Stromal cell of bone marrow (primary cell): ENCODE measurements around the gene ADGRG4.

Experiments used
- DNase-seq: peaks from one replicate; pipeline ENCODE4 v3.0.0-alpha.2; 2012; ENCODE audit warnings: low read depth

ADGRG4 gene

DNA sequence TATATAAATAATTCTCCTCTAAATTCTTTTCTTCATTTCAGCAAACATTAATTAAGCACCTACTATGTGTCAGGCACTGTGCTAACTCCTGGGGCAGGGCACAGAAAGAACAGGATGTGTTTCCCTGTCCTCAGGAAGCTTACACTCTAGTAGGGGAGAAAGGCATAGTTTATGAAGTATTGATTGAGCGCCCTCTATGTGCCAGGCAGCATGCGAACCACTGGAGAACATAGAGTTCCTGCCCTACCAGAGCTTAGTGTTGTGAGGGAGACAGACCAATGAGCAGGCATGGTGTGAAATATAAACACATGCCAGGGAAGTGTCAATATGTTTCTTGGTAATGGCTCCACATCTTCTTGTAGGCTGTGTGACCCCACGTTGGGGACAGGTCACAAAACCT, 3.7 kb downstream of the ADGRG4 start:
- no peak for DNase-seq

DNA sequence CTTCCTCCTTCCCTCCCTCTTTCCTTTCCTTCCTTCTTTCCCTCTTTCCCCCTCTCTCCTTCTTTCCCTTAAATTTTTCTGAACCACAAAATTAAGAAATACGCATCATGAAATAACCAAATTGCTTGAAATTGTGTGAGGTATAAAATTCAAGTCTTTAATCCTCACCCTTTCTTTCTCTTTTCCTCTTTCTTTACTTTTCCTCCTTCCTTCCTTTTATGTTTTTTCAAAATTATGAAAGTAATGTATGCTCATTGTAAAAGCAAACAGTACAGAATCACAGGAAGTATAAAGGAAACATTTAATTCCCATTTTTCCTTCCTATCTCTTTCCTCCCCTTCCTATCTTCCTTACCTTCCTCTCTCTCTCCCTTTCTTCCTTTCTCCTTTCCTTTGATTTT, 5.4 kb downstream of the ADGRG4 start:
- no peak for DNase-seq

DNA sequence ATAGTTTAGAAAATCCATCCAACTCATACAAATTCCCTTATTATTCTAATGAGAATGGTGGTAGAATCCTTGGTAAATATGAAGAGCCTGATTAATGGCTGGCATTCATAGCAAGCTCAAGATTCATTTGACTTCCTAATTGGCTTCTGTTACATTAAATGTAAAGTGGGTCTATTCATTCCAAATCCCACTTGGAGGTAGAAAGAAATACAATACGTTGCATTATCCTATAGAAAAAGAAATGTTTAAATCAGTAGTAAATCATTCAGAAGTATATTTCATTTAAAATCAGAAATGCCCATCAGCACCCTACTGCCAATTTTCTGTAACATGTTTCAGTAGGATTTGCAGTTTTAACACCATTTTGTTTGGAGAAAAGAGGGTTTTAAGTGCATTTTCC, 6.7 kb downstream of the ADGRG4 start:
- no peak for DNase-seq

DNA sequence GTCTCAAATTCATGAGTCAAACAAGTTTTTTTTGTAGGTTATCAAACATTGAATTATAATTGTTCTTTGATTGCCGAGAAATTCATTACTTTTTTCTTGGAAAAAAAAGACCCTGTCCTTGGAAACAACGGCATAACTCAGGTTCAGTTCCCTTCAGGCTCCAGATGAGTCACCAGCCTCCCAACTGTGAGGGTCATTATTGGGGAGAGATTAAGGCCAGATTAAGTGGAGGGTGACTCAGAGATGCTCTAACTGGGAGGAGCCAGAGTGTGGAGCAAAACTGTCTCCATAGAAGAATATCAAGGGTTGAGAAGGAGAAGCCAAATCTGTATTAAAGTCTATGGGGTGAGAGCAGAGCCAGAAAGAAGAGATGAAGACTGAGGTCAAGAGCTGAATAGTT, 9.6 kb downstream of the ADGRG4 start:
- no peak for DNase-seq

DNA sequence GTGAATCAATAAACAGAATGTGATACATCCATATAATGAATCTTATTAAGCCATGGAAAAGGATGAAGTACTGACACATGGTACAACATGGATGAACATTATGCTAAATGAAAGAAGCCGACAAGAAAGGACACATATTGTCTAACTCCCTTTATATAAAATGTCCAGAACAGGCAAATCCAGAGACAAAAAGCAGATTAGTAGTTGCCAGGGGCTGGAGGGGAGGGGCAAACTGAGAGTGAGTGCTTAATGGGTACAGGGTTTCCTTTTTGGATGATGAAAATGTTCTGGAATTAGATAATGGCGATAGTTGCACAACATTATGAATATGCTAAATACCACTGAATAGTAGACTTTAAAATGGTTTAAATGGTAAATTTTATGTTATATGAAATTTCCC, 17.4 kb downstream of the ADGRG4 start:
- DNase-seq = no peak

DNA sequence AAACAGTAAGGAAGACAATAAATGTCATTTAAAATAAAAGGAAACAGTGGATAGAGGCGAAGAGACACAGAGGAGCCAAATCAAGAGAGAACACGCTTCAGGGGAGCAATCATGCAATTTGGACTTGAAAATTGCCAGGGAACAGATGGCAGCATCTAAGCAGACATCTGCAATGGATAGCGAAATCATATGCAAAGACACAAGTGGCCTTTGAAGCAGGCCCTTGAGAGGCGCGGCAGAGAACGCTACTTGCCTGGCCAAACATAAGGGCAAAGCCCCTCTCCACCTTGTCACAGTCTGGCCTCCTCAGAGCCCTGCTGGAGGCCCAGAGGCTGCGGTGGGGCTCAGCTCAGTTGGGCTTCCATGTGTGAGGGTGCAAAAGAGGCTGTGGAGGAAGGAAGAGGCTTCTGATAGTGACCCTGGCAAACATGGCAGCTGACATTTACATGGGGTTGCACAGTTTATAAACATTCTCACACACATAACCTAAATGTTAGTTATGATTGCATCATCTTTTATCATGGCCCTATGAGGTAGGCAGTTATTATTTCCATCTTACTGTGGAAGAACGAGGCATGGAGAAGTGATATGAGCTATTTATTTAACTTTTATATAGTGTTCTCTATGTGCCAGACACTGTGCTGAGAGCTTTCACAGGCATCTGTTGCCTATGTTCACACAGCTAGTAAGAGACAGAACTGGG, 18.3 kb downstream of the ADGRG4 start:
- no peak for DNase-seq

DNA sequence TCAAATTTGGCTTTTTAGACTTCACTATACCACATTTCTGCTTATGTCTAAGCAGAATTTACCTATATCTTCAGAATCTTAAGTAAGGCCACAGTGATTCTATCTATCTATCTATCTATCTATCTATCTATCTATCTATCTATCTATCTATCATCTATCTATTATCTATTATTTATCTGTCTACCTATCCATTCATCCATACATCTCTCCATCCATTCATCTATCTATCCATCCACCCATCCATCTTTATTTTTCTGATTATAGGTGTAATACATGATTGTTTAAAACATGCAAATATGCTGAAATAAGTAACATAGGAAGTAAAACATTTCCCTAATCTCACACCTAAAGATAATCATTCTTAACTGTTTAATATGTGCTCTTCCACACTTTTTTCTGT, 18.8 kb downstream of the ADGRG4 start:
- no peak for DNase-seq

DNA sequence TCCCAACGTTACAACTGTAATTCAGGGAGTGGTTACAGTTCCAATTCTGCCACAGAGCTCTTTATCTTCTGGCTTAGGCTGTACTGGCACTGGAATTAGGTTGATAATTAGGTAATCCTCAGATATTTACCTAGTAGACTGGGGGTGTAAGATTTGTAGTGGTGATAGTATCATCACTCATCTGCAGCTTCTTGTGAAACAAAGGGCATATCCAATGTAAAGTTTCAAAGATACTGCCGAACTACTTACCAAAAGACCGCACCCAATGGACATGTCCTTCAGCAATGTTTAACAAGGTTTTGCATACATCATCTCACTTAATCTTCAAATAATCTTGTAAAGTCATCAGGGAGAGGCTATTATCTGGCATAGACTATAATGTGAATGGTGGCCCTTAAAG, 20.8 kb downstream of the ADGRG4 start:
- DNase-seq = no peak

DNA sequence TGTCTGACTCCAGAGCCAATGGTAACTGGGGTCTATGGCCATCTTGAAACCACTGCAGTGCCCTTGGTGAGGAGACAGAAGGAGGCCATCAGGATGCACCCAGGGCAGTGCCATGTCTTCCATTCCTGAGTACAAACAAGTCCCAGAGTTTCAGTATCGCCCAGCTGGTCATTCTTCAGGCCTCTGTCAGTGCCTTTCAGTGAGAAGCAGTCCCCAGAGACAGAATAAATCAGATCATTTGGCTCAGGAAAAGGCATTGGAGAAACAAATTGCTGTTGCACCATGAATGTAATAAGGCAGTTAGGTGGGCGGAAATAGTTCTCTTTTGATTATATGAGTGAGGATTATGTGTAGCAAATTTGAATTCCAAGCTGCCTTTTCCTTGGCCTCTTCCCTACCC, 21.3 kb downstream of the ADGRG4 start:
- DNase-seq = no peak

DNA sequence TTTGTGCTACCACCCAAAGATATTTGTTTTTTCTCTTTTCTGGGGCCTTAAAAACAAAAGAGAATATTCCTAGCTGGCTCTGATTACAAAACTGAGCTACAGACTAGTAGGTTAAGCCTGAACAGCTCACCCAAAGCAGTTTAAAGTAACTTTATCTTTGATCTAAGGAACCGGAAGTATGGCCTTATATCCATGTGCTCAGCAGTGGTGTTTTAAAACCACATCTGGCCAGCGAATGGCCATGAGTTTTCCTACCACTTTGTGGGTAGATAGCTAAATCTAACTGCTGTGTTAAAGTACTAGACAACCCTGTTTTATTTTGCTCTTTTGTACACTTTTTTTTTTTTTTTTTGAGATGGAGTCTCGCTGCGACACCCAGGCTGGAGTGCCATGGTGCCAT, 24.6 kb downstream of the ADGRG4 start:
- no peak for DNase-seq

DNA sequence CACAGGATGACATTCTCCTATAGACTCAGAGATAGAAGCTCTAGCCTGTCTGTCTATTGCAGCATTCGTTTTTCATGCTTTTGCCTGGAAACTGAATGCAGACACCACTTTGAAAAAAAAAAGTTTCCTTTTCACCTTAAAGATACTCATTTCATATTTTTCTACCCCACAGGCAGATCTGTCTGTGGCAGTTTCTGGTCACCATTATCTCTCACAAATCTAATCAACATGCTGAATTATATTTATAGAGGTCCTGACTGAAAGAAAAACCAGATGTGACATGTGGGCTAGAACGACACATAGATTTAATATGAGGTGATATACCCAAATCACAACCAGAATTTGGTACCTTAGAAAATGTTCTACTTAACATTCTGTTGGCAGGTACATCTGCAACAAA, 28.2 kb downstream of the ADGRG4 start:
- DNase-seq = no peak

DNA sequence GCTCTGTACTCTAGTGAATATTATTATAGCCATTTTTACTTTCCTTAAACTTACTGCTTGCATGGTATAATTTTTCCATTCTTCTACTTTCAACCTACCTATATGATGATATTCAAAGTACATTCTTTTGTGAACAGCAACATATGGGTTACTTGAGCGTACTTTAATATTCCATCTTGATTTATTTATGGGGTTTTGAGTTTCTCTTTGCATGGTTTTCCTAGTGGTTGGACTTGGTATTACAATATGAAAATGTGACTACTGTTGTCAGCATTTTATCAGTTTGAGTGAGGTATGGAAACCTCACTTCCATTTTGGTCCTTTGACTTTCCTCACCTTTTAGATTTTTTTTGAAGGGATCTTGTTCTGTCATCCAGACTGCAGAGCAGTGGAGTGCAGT, 35.9 kb downstream of the ADGRG4 start:
- DNase-seq = no peak

DNA sequence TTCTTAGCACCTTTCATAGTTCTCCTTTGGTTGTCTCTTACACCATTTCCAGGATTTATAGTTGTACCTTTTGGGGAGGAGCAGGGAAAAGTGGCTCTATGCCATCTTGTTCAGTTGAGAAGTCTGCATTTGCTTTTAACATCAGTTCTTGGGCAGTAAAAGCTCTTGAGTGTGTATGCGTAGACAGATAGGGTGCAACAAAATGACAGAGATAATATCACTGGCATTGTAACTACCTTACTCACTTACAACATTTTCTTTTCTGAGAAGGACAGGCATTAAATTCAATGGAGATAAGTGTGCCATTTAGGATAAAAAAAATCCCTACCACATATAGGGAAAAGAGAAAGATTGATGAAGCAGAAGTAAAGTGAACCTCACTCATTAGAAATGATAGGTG, 38.9 kb downstream of the ADGRG4 start:
- DNase-seq = no peak

DNA sequence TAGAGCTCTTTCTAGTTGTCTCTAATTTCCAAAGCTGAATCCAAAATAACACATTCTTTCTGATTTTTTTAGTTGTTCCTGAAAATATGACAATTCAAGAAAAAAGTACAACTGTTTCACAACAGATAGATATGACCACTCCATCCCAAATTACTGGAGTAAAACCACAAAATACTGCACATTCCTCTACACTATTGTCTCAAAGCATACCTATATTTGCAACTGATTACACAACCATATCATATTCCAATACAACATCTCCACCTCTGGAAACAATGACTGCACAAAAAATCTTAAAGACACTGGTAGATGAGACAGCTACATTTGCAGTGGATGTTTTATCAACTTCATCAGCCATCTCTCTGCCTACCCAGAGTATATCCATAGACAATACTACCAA, 43.6 kb downstream of the ADGRG4 start:
- no peak for DNase-seq

DNA sequence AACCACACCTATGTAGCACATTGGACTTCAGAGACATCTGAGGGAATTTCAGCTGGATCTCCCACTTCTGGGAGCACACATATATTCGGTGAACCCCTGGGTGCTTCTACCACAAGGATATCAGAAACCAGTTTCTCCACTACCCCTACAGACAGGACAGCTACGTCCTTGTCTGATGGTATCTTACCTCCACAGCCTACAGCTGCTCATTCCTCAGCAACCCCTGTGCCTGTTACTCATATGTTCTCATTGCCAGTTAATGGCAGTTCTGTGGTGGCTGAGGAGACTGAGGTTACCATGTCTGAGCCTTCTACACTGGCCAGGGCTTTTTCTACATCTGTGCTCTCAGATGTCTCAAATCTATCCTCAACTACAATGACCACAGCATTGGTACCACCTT, 45.7 kb downstream of the ADGRG4 start:
- no peak for DNase-seq

DNA sequence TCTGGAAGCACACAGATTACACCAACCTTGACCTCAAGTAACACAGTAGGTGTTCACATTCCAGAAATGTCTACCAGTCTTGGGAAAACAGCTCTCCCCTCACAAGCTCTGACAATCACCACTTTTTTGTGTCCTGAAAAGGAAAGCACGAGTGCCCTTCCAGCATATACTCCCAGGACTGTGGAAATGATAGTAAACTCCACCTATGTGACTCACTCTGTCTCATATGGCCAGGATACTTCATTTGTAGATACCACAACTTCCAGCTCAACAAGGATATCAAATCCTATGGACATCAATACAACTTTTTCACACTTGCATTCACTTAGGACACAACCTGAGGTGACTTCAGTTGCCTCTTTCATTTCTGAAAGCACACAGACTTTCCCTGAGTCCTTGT, 46.9 kb downstream of the ADGRG4 start:
- no peak for DNase-seq

DNA sequence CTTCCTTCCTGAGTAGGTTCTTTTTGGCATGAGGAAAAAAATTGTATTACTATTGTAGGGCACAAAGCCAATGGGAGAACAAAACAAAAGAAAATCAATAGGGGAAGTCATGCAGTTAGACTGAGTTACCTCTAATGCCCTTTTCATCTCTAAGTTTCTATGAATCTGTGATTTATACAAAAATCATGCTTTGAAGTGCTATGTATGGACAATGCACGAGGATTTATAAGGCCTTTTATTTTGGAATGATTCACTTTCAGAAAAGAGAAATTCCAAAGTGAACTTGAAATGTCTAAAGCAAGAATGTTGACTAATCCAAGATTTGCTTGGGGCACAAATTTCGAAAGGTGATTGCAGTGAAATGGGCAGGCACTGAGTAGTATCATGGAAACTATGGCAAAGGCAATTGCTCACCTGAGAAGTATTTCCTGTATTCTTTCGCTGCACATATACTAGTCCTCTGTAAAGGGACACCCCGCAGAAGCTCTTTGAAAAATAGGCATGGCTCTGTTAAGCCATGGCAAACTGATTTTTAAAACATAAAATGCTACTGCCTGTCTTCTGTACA, 52.8 kb downstream of the ADGRG4 start:
- DNase-seq = no peak

DNA sequence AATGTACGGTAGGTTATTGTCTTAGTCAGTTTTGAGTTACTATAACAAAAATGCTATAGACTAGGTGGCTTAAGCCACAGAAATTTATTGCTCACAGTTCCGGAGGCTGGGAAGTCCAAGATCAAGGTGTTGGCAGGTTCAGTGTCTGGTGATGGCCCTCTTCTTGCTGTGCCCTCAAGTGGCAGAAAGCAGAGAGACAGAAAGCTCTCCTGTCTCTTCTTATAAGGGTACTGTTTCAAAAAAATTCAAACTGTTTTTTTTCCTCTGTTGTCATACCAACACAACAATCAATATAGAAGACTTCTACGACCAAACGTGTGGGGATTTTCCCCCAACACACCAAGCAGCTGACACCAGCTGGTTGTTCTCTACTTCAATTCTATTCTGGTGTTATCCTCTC, 53.4 kb downstream of the ADGRG4 start:
- no peak for DNase-seq

DNA sequence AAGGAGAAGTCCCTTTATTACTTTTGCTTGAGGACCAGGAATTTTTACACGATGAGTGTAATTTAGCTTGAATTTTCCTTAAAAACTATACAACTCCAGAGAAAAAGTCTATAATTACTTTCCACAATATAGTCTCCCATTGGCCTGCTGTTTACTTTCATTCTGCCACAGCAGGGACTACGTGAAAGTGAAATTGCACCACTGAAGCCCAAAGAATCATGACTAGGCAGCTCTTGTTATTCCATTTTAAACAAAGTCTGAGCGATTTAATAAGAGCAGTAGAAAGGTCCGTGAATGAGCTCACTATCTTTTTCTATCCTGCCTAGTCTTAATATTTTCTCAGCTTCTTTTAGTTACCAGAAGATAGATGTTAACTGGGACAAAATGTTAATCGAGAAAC, 68.6 kb downstream of the ADGRG4 start:
- DNase-seq = no peak

DNA sequence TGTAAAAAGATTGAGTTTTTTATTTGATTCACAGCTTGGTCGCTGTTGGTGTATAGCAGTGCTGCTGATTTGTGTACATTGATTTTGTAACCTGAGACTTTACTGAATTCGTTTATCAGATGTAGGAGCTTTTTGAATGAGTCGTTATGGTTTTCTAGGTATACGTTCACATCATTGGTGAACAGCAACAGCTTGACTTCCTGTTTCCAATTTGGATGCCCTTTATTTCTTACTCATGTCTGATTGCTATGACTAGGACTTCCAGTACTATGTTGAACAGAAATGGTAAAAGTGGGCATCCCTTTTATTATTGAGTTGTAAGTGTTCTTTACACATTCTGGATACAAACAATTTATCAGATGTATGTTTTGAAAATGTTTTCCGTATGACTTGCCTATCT, 76.0 kb downstream of the ADGRG4 start:
- DNase-seq = no peak

DNA sequence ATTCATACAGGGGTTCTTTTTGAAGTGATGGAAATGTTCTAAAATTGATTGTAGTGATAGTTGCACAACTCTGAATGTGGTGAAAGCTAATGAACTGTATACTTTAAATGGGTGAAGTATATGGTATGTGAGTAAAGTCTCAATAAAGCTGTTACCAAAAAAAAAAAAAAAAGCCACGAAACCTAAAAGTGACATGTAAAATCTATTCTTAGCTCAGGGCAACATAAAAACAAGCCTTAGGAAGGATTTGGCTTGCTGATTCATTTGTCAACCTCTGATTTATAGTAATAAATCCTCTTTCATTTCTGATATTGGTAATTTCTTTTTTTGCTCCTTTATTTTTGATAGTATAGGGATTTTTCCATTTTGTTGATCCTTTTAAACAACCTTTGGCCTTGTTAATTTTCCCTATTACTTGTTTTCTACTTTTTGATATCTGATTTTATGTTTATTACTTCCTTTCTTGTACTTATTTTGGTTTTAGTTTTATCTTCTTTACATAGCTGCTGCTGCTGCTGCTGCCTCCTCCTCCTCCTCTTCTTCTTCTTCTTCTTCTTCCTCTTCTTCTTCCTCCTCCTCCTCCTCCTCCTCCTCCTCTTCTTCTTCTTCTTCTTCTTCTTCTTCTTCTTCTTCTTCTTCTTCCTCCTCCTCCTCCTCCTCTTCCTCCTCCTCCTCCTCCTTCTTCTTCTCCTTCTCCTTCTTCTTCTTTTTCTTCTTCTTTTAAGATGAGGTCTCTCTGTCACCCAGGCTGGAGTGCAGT, 79.4 kb downstream of the ADGRG4 start:
- no peak for DNase-seq

DNA sequence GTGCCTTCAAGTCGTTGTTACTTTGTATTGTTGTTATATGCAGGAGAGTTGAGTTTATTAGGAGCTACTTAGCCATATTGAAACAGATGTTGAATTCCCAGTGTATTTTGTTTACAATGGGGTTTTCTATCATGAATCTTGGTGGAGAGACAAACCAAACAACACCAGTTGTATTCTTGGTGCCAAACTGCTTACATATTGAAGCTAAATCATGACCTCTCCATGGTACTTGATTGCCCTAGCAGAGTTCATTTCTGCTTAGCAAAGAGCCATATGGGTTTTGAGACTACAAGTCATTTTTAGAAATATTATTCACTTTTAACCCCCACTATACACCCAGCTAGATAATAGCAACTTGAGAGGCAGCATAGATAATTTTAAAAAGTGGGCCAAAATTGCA, 85.4 kb downstream of the ADGRG4 start:
- no peak for DNase-seq

DNA sequence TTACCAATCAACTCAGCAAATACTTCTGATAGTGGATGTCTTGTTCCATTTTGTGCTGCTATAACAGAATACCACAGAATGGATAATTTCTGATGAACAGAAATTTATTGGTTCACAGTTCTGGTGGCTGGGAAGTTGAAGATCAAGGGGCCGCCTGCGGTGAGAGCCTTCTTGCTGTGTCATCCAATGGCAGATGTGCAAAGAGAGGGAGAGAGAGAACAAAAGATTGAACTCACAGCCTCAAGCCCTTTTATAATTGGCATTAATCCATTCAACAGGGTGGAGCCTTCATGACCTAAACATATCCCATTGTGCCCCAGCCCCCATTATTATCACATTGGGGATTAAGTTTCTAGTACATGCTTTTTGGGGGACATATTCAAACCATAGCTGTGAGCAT, 86.1 kb downstream of the ADGRG4 start:
- DNase-seq = no peak
